ENCODE results near the gene CTNNA2.

Gene CTNNA2

GRCh38 chr2:79857888-79858287, 345.0 kb downstream of the CTNNA2 start:
- no peak for DNase-seq (ENCODE audit: low read depth)

- no peak for DNase-seq (ENCODE audit: low read depth)
These were observed 347.6 kb downstream of the CTNNA2 start for GRCh38 chr2:79860228-79861058.

DNA sequence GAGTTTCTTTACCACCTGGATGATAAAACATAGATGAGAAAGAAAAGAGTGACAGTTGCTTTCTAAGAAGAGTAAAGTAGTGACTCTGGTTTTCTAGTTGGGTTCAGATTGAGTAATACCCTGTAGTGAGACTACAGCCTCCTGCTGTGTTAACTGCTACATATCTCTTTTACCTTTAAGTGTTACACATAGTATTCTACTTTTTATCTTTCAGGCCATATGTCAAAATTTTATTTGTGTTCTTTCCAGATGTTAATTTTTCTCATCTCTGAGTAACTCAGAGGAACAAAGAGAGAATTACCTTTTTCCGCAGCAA, 348.2 kb downstream of the CTNNA2 start:
- DNase-seq (ENCODE audit: low read depth): no peak

GRCh38 chr2:79862756-79863155, 349.9 kb downstream of the CTNNA2 start:
- no peak for DNase-seq (ENCODE audit: low read depth)

DNA sequence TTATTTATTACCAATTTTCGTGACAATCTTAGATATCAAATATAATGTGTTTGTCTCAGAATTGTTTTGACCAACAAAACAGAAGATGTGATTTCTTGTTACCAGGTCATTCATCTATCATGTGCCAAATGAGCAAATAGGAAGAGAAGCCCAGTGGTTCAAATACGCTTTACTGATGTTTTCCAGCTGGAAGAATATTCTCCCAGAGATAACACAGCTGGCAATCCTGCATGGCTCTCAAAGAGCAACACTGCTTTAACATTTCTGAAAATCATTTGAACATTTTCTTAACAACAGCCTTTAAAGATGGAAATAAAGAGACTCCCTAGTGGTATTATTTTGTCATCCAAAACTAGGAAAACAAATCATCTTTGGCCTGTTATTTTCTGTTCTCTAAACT, 359.8 kb downstream of the CTNNA2 start:
- no peak for DNase-seq (ENCODE audit: low read depth)

DNA sequence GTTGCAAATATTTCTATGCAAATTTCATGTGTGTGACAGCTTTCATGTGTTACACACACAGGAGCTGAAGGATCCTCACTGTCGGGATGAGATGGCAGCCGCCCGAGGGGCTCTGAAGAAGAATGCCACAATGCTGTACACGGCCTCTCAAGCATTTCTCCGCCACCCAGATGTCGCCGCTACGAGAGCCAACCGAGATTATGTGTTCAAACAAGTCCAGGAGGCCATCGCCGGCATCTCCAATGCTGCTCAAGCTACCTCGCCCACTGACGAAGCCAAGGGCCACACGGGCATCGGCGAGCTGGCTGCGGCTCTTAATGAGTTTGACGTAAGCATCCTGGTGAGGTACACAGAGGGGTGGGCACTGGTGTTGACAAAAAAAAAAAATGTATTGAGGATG, 361.2 kb downstream of the CTNNA2 start:
- DNase-seq (ENCODE audit: low read depth): no peak

DNA sequence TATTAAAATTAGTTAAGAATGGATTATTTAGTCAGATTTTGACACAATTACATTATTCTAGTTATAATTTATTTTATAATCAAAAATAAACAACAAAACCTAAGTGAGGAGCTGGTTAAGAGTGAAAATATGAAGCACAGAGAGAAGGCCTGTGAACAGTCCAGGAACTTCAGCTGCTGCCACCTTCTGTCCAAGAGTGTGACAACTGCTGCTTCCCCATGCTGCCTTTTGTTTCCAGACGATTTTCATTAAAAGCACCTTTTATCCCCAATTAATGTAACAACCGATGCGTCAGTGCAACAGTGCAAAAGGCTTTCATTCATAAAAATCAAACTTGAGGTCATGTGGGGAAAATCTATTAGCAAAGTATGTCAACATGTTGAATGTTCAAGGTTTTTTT, 363.6 kb downstream of the CTNNA2 start:
- no peak for DNase-seq (ENCODE audit: low read depth)

DNA sequence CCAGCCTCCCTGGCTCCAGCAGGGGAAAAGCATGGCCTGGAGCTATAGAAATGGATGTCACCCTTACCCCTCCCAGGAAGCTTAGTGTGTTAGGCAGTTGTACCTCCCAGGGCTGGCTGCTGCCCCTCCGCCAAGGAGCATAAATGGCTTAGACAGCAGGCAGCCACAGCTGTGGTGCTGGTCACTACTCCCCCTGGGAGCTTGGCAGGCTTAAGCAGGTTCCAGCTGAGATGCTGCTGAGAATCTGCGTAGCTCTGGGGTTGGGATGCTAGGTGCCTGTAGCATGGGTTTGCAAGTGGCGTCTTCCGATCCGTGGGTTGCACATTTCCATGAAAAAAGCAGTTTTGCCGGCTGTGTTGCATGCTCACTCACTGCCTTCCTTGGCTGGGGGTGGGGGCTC, 369.7 kb downstream of the CTNNA2 start:
- no peak for DNase-seq (ENCODE audit: low read depth)

DNA sequence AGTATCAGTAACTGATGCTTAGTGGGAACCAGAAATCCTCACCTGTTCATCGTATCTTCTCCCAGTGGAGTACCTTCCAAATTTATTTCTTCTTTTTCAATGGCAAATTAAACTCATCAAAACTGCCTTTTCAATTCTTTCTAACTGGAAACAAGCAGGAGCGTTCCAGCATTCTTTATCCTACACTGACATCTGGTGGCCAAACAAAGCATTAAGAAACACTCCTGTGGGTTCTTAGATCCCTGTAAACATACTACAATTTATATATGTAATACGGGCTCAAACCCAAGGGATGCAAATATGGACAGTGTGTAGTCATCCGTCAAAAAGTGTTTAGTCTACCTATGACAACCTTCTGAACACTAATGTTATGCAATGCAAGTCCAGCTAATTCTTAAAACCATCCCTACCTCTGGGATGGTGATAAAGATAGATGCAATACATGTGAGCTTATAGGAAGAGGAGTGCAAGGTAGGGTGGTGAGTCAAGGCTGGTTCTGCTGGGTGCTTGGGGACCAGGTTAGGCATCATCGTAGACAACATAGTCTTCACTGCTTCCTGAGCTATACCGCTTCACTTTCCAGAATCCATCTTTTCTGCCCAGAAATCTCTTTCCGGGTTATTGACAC, 375.0 kb downstream of the CTNNA2 start:
- no peak for DNase-seq (ENCODE audit: low read depth)

- no peak for DNase-seq (ENCODE audit: low read depth)
These were observed 379.3 kb downstream of the CTNNA2 start for GRCh38 chr2:79892123-79892522.

DNA sequence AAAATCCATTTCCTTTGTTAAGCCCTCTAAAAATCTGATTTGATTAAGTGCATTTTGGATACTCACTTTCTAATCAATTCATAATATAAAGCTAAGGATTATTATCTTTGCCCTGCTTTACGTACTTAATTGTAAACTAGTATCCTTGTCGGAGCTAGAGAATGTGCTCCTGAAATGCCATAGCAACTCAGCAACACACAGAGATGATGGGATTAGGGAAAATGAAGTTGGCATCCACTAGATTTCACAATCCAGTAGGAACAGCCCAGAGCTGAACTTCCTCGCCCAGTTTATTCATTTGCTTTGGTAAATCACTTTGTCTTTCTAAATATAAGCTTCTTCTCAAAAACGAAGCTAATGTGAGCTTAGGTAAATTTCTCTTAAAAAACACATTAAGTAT, 386.3 kb downstream of the CTNNA2 start:
- DNase-seq (ENCODE audit: low read depth): no peak

GRCh38 chr2:79901161-79901560, 388.3 kb downstream of the CTNNA2 start:
- DNase-seq (ENCODE audit: low read depth): no peak

DNA sequence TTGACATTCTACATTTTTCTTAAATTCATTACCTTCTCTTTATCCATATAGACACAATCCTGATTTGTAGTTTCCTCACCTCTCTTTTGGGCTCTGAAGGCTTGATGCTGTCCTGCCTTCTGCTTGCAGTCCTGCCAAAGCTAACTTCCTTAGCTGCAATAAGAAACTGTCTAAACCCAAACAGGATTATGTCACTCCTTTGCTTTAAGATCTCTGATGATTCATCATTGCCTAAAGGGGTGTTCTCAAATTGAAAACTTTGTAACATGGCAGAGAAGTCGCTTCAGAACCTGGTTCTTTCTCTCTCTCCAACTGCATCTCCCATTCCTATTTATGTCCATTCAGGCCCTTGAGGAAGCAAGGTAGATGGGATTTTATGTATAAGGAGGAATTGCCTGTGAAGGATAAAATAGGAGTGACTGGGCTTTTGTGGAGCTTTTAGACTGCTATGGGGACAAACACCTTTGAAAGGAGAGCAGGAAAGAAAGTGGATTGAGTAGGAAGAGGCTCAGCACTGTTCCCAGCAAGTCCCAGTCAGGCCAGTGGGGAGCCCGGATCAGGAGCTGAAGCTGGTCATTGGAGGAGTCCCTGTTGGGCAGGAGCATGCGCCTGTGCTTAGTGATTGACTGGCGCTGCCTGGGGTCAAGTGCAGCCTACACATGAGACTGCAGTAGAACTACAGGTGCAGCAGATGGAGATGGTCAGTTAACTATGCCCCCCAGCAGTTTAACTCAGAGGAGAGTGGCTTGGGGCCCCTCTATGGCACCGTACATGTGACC, 390.6 kb downstream of the CTNNA2 start:
- no peak for DNase-seq (ENCODE audit: low read depth)

GRCh38 chr2:79906139-79906890, 393.5 kb downstream of the CTNNA2 start:
- no peak for DNase-seq (ENCODE audit: low read depth)

- no peak for DNase-seq (ENCODE audit: low read depth)
These were observed 396.7 kb downstream of the CTNNA2 start for GRCh38 chr2:79909521-79909920.

GRCh38 chr2:79910643-79911042, 397.8 kb downstream of the CTNNA2 start:
- no peak for DNase-seq (ENCODE audit: low read depth)

DNA sequence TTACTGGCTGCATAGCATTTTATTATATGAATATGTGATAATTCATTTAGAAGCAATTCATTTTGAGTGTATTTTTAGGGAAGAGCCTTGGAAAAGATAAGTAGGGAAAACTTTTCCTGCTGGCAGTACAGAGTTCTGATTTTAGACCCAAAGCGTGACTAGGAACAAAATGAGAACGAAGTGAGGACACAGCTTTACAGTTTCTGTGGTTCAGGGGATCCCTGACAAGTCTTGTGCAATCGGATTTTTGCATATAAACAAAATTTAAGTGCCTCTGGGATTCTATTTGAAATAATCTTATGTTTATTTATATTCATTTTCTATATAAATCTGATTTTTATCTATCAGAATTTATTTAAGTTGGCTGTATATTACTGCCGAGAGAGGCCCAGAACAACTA, 402.6 kb downstream of the CTNNA2 start:
- no peak for DNase-seq (ENCODE audit: low read depth)

- no peak for DNase-seq (ENCODE audit: low read depth)
These were observed 403.4 kb downstream of the CTNNA2 start for GRCh38 chr2:79916285-79916684.

- no peak for DNase-seq (ENCODE audit: low read depth)
These were observed 407.7 kb downstream of the CTNNA2 start for GRCh38 chr2:79920512-79921076.

- no peak for DNase-seq (ENCODE audit: low read depth)
These were observed 416.8 kb downstream of the CTNNA2 start for GRCh38 chr2:79929624-79930023.

GRCh38 chr2:79935046-79935732, 422.3 kb downstream of the CTNNA2 start:
- DNase-seq (ENCODE audit: low read depth): no peak
